Panc1 (cell line): ENCODE measurements around the gene DAAM2. TPM values are rescaled to one million over a fixed set of nuclear protein-coding genes. Genes with fewer than 3 reads are reported as not detected.

Source experiments
- ATAC-seq: fragments of 200-7000 bp; cut with Tn5 transposase; 2 replicates; pipeline ENCODE4 v1.9.1; 2020; ENCODE audit warnings: mild to moderate bottlenecking, moderate library complexity
- BruUV-seq: library from RNA; stranded (reverse); fragments of 400-500 nt; replicated peaks from 2 replicates; lab custom pipeline; 2021; lab: Mats Ljungman, UMichigan
- CTCF ChIA-PET: fragments of 300-600 bp; sonication (Branson Sonifier 250); formaldehyde crosslinking; loops from one replicate; lab custom pipeline; 2022; ENCODE audit warnings: antibody characterized with exemption; lab: Charles Lee
- POLR2A ChIA-PET: fragments of 300-600 bp; sonication (Branson Sonifier 250); formaldehyde crosslinking; loops from one replicate; lab custom pipeline; 2022; ENCODE audit warnings: antibody characterized with exemption; lab: Charles Lee
- DNase-seq: peaks from one replicate; pipeline ENCODE4 v3.0.0-alpha.2; 2010; ENCODE audit warnings: low read depth, low spot score
- H3K27ac ChIP-seq: 2 replicates; pipeline ENCODE4 v1.5.1; 2011; ENCODE audit warnings: mild to moderate bottlenecking, low read length, inconsistent platforms
- H3K27me3 ChIP-seq: fragments of 200-500 bp; sonication (Bioruptor generic); 2 replicates; pipeline ENCODE4 v1.6.0; 2014; ENCODE audit warnings: low read length, inconsistent platforms; ENCODE audit not compliant: control insufficient read depth, insufficient read depth
- H3K36me3 ChIP-seq: fragments of 200-500 bp; sonication (Bioruptor generic); 2 replicates; pipeline ENCODE4 v1.5.1; 2014; ENCODE audit warnings: inconsistent platforms, mild to moderate bottlenecking, low read length, moderate library complexity; ENCODE audit not compliant: control insufficient read depth, insufficient read depth
- H3K4me1 ChIP-seq: 2 replicates; pipeline ENCODE4 v1.5.1; 2011; ENCODE audit warnings: inconsistent platforms, mild to moderate bottlenecking, low read length, moderate library complexity; ENCODE audit not compliant: control insufficient read depth, insufficient read depth
- H3K4me3 ChIP-seq, 2 experiments: 2 replicates each; pipeline ENCODE4 v1.5.1; 2011 to 2012; ENCODE audit warnings: low read depth in 2 of 2, low read length in 2 of 2, mild to moderate bottlenecking in 2 of 2, inconsistent platforms in 1 of 2, moderate library complexity in 1 of 2
- H3K9me3 ChIP-seq: fragments of 200-500 bp; sonication (Bioruptor generic); 2 replicates; pipeline ENCODE4 v1.5.1; 2014; ENCODE audit warnings: low read depth, mild to moderate bottlenecking, inconsistent platforms, low read length, moderate library complexity; ENCODE audit not compliant: control insufficient read depth, insufficient read depth
- CTCF ChIP-seq: fragments of 450-650 bp; IDR thresholded peaks from 2 replicates; pipeline ENCODE4 v1.5.1; 2017; ENCODE audit warnings: mild to moderate bottlenecking
- POLR2AphosphoS5 ChIP-seq: IDR thresholded peaks from 2 replicates; pipeline ENCODE4 v1.6.1; 2012; ENCODE audit warnings: mild to moderate bottlenecking, low read depth, low read length, moderate library complexity
- REST ChIP-seq, 2 experiments: IDR thresholded peaks; 2 replicates each; pipeline ENCODE4 v1.6.1; 2011 to 2012; ENCODE audit warnings: low read depth in 2 of 2, control low read depth in 1 of 2, low read length in 1 of 2, mild to moderate bottlenecking in 1 of 2, moderate library complexity in 1 of 2; ENCODE audit not compliant: insufficient read depth in 1 of 2
- SIN3A ChIP-seq: IDR thresholded peaks from 2 replicates; pipeline ENCODE4 v1.6.1; 2012; ENCODE audit warnings: low read depth, mild to moderate bottlenecking, low read length, moderate library complexity, borderline replicate concordance; ENCODE audit not compliant: insufficient read depth
- TCF7L2 ChIP-seq: IDR thresholded peaks from 2 replicates; pipeline ENCODE4 v1.6.1; 2011; ENCODE audit warnings: mild to moderate bottlenecking, low read depth, low read length, inconsistent platforms
- in situ Hi-C: cut with HindIII; loops from 2 replicates; pipeline ENCODE4 v1.10.0; 2016; ENCODE audit warnings: low sequenced_read_pairs, low pct_unique_long_range_greater_than_20kb
- intact Hi-C: fragments of 100-400 bp; cut with micrococcal nuclease; formaldehyde crosslinking; loops from one replicate; pipeline ENCODE4 v1.10.0; 2022; ENCODE audit not compliant: unreplicated experiment
- total RNA-seq: library from RNA; stranded (reverse); gene quantifications from one replicate; pipeline ENCODE4 v1.2.1, GENCODE V29; 2021; ENCODE audit not compliant: unreplicated experiment

The DAAM2 gene
- total RNA-seq, 1 experiment from 2014 or later = not detected

GRCh38 chr6:39905640-39905975 is 113.4 kb downstream of the DAAM2 start:
- ATAC-seq = no peak
- H3K27ac ChIP-seq = no peak overlapping the region
- DNase-seq = no peak
- H3K4me1 ChIP-seq = no peaks in the 10 kb centered on the region
- H3K9me3 ChIP-seq = no peaks in the 10 kb centered on the region
- H3K36me3 ChIP-seq = no peaks in the 10 kb centered on the region
- intact Hi-C loops = no loop called here
- CTCF ChIA-PET = no interaction called here
- no peaks in the 10 kb centered on the region for H3K27me3 ChIP-seq
- no TSS peak for BruUV-seq
- in situ Hi-C loops = no loop called here
- no peak overlapping the region for H3K4me3 ChIP-seq
- TF ChIP-seq POLR2AphosphoS5 = no peak
- TF ChIP-seq CTCF = no peak
- TF ChIP-seq SIN3A = no peak
- TF ChIP-seq TCF7L2 = no peak
- POLR2A ChIA-PET = no interaction called here

GRCh38 chr6:39906318-39906761 is 114.2 kb downstream of the DAAM2 start:
- no peak for DNase-seq
- Histone ChIP-seq H3K36me3 (no peaks in the 10 kb centered on the region), H3K27ac (no peak overlapping the region), H3K4me3 (no peak overlapping the region), H3K4me1 (no peaks in the 10 kb centered on the region), H3K9me3 (no peaks in the 10 kb centered on the region), H3K27me3 (no peaks in the 10 kb centered on the region)
- intact Hi-C loops = no loop called here
- in situ Hi-C loops = no loop called here
- ATAC-seq = no peak
- BruUV-seq = no TSS peak
- TF ChIP-seq SIN3A (no peak), TCF7L2 (no peak), CTCF (no peak), POLR2AphosphoS5 (no peak), REST (IDR thresholded peaks at IDR 0.05; ENCODE audit: insufficient read depth in 1 of 2, low read depth in 2 of 2, low read length in 1 of 2) (no peak)
- ChIA-PET CTCF (interaction anchor here (0.5 kb wide), 1 partner anchor 545 kb away, joined by 3 read pairs; no protein-coding TSS in a partner anchor), POLR2A (no interaction called here)
